CD4-positive, alpha-beta T cell treated with Interleukin-21 for 1 hour (primary cell): Measurements from ENCODE around the gene FGF2.
"Not testable (repeated sequence)": the region's sequence is repeated elsewhere in the genome, so short reads cannot be mapped to it uniquely, and the experiment has no call there.

Experiments
- DNase-seq: peaks from one replicate; pipeline ENCODE4 v3.0.0-alpha.2; 2020

FGF2 gene

GRCh38 chr4:122815248-122815647 lies 11.4 kb upstream of the FGF2 start:
- DNase-seq, result no peak

GRCh38 chr4:122816476-122816875 lies 10.2 kb upstream of the FGF2 start:
- DNase-seq, result no peak

GRCh38 chr4:122819708-122820449 lies 6.8 kb upstream of the FGF2 start:
- DNase-seq, result no peak

- no peak for DNase-seq
Observed at GRCh38 chr4:122821092-122821491, 5.5 kb upstream of the FGF2 start.

- no peak for DNase-seq
Observed at GRCh38 chr4:122822466-122822865, 4.2 kb upstream of the FGF2 start.

- no peak for DNase-seq
Observed at GRCh38 chr4:122823476-122823875, 3.2 kb upstream of the FGF2 start.

GRCh38 chr4:122824616-122825015 lies 2.0 kb upstream of the FGF2 start:
- DNase-seq, result no peak

GRCh38 chr4:122826079-122826527 lies 528 bp upstream of the FGF2 start:
- DNase-seq, result no peak

- DNase-seq, result peak; percentile 16
Observed at GRCh38 chr4:122827258-122827878, 737 bp downstream of the FGF2 start.

- DNase-seq, result peak; percentile 37
Observed at GRCh38 chr4:122827879-122828601, 1.4 kb downstream of the FGF2 start.

- no peak for DNase-seq
Observed at GRCh38 chr4:122830426-122831095, 3.9 kb downstream of the FGF2 start.

- no peak for DNase-seq
Observed at GRCh38 chr4:122831515-122832196, 5.0 kb downstream of the FGF2 start.

GRCh38 chr4:122832732-122833131 lies 6.1 kb downstream of the FGF2 start:
- no peak for DNase-seq

- DNase-seq, result no peak
Observed at GRCh38 chr4:122833999-122834398, 7.4 kb downstream of the FGF2 start.

- no peak for DNase-seq
Observed at GRCh38 chr4:122836941-122837340, 10.3 kb downstream of the FGF2 start.

- no peak for DNase-seq
Observed at GRCh38 chr4:122838034-122838433, 11.4 kb downstream of the FGF2 start.

- no peak for DNase-seq
Observed at GRCh38 chr4:122842392-122842791, 15.8 kb downstream of the FGF2 start.

- DNase-seq, result no peak
Observed at GRCh38 chr4:122842984-122843531, 16.4 kb downstream of the FGF2 start.

GRCh38 chr4:122844391-122844790 lies 17.8 kb downstream of the FGF2 start:
- not testable (repeated sequence) for DNase-seq

GRCh38 chr4:122845066-122845465 lies 18.4 kb downstream of the FGF2 start:
- no peak for DNase-seq

GRCh38 chr4:122845760-122846159 lies 19.1 kb downstream of the FGF2 start:
- no peak for DNase-seq

GRCh38 chr4:122847931-122848330 lies 21.3 kb downstream of the FGF2 start:
- DNase-seq, result no peak
